RPMI7951 (cell line): ENCODE data around the gene ACTL8. TPM values are rescaled to one million over a fixed set of nuclear protein-coding genes. Genes with fewer than 3 reads are reported as not detected.
A peak's percentile ranks its signal among the peaks of the same experiment; 100 is the strongest.

Experiments
- DNase-seq: peaks from one replicate; pipeline ENCODE4 v3.0.0-alpha.2; 2012; ENCODE audit warnings: low read depth
- total RNA-seq: library from RNA; depleted of rRNA; stranded (reverse); fragments of >200 nt; shearing (Covaris generic); gene quantifications from 2 replicates; pipeline ENCODE4 v1.2.3, GENCODE V29; 2014; rRNA removed

ACTL8 gene, protein sequence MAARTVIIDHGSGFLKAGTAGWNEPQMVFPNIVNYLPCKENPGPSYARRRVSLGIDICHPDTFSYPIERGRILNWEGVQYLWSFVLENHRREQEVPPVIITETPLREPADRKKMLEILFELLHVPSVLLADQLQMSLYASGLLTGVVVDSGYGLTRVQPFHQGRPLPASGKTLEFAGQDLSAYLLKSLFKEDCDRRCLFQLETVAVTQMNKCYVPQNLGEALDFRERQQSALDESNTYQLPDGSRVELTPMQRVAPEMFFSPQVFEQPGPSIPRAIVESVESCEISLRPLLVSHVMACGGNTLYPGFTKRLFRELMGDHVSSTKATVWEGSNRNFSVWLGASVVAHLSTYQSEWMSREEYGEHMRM
- total RNA-seq, result 0.20 and 0.48 TPM in 2 replicates

DNA sequence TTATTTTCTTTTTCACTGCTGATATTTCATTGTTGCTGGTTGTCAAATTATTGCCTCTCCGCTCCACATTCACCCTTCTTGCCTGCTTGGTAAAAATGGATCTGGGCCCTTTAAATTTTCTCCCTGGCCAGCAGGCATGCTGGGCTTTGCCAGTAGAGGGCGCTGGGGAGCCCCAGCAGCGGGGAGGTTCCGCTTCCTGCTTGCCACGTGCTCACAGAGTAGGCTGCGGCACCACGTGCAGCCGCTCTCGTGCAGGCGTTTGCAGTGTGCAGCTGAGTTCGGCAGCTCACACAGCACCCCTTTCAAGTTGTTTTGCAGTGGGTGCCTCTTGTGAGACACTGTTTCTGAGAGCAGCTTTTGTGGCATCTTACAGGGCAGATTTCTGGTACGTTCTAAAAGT is at the start of gene ACTL8:
ACTL8 (plus strand) TSS at position 214 of the 400 bp plus-strand sequence. CDS start 67,676 bp downstream, outside the sequence.
- DNase-seq, result no peak

DNA sequence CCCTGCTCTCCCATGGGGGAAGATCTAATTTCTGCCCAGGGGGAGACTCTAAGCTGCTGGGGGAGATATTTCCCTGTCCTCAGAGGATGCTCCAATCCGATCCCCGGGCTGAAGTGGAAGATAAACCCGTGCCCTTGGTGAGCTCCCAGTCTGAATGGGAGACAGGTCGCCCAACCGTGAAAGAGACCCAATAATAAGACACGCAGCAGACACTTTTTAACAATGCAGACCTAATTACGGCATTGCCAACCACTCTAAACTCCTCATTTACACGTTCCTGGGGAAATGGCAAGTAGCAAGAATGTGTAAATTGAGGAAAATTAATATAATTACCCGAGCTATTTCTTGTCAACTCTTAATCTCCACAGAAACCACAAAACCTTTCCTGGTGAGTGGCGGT is 48.7 kb upstream of the ACTL8 start:
- no peak for DNase-seq

DNA sequence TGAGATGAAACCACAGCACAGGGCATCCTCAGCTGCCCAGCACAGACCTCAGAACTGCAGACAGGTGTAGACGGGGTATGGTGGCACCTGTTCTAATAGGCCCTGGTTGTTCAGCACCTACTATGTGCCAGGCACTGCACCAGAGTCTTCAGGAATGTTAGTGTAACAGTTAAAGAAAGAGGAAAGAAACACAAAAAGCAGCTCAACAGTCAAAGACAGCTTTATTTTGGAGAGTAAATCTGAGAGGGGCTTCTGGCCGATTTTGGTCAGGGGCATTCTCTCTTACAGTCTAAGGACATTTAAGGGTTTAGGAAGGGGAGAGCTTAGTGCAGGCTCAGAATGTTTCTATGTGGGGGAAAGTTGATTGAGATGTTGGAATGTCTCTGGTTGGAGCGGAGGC is 45.2 kb upstream of the ACTL8 start:
- DNase-seq, result no peak

DNA sequence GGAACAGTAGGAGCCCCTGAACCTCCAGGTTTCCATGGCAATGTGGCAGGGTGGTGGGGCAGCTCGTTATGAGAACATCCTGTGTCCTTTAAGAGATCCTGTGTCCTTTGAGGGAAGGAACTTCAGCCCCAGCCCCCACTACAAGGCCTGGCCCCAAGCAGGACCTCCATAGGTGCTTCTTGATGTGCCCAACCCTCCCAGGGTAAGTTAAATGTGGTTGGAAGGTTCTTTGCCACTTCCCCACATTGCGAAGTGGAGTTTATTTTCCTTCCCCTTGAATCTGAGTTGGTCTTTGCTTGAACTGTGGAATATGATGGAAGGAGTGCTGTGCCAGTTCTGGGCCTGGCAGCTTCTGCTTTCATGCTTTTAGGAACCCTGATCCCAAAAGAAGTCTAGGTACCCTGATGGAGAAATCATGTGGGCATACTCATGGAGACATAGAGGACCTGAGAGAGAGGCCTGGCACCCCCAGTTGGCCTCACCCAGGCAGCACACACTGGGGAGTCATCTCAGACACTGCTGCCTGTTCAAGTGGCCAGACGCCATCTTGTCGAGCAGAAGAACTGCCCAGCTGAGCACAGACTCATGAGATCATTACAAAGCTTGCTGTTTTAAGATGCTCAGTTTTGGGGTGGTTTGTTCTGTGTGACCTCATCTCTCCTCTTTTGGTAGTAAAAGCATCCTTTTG is 44.1 kb upstream of the ACTL8 start:
- DNase-seq, result no peak

- DNase-seq, result no peak
These were observed 43.6 kb upstream of the ACTL8 start for GRCh38 chr1:17711577-17711910.

GRCh38 chr1:17711941-17712340 is 43.2 kb upstream of the ACTL8 start:
- DNase-seq, result no peak

DNA sequence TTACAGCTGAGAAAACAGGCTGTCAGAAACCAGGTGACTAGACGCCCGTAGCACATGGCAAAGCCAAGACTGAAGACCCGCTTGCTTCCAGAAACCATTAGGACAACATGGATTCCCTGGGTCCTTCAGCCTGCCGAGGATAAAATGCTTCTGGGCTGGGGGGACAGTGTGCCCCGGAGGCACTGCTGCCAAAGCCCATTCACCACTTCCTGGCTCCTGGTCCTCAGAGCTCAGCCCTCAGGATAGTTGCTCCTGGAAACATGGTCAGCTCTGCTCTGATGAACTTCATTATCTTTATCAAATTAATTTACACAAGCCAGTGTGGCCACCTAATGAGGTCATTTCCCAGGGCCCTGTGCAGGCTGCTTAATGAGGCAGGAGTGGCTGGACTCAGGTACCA is 41.1 kb upstream of the ACTL8 start:
- DNase-seq, result no peak

DNA sequence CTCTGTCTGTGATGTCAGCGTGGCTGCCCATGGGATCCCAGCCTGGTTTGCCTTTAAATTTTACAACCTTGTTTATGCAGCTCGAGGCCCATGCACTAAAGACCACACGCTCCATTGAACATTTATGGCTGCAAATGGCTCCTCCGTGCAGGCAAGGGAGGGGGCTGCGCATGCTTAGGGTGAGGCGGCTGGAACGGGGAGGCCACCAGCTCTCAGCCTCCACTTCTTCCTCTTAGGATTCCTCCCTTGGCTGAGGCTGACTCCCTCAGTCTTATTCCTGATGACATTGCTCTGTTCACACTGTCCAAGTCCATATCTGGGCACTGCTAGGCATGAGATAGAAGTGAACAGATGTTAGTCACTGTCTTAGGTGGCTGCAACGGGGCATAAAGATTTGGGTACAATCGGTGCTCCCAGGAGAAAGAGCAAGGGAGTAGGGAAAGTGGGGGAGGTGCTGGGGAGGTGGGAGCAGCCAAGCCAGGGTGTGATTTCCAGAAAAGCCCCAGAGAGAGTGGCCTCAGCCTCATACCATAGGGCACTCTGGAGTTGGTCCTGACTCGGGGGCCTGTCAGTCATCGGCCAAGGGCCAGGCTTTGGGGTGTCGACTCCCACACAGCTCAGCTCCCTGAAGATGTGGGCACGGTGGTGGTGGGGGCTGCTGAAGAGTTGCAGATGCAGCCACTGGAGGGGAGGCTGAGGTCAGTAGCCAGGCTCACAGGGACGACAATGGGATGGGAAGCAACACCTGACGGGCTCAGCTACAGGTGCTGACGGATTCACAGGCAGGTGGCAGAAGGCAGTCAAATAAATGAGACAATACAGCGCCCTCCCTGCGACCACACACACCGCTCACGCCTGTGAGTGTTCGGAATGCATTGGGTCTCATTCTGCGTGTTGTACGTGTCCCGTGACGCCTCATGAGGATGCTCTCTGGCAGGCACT is 37.3 kb upstream of the ACTL8 start:
- no peak for DNase-seq

- peak; percentile 77 for DNase-seq
These were observed 35.3 kb upstream of the ACTL8 start for GRCh38 chr1:17719874-17720273.

- DNase-seq, result no peak
These were observed 33.7 kb upstream of the ACTL8 start for GRCh38 chr1:17721444-17721843.

DNA sequence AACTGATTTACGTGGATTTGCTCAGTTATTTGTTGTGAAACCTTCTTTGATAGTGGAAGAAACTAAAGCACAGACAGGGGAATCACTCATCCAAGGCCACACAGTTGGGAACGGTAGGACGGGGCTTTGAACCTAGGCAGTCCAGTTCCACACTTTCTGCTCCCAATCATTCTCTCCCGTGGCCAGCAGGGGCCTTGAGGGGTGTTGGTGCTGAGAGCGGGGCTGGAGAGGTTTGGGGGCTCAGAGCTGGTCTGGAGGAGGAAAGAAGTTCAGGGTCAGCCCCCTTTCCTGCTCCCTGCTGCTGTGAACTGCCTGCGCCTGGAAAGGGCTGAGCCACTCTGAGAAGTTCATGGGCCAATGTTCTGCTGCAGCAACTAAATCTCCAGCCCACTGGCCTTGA is 31.4 kb upstream of the ACTL8 start:
- no peak for DNase-seq

GRCh38 chr1:17724150-17724549 is 31.0 kb upstream of the ACTL8 start:
- DNase-seq, result no peak

DNA sequence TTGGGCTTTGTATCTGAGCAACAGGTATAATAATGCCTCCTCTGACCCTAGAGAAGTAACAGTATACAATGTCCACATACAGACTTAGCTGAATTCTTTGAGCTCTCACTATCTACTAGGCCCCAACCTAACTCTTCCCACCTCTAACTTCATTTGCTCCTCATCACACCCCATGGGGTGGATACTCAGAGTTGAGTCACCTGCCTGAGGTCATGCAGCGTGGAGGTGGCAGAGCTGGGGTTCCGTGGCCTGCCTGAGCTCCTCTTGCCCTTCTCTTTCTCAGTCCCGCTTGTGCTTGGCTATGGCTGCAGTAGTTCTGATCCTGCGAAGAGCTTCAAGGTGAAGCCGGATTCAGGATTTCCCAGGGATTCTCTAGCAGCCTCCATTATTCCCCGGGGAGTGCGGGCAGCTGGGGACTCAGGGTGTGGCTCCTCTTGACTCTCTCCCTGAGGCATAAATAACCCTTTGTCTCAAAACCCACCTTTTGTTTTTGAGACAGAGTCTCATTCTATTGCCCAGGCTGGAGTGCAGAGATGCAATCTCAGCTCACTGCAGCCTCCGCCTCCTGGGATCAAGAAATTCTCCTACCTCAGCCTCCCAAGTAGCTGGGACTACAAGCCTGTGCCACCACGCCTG is 29.9 kb upstream of the ACTL8 start:
- DNase-seq, result peak; percentile 15

GRCh38 chr1:17725811-17726582 is 29.1 kb upstream of the ACTL8 start:
- DNase-seq, result no peak

- DNase-seq, result no peak
These were observed 26.9 kb upstream of the ACTL8 start for GRCh38 chr1:17728123-17728712.

DNA sequence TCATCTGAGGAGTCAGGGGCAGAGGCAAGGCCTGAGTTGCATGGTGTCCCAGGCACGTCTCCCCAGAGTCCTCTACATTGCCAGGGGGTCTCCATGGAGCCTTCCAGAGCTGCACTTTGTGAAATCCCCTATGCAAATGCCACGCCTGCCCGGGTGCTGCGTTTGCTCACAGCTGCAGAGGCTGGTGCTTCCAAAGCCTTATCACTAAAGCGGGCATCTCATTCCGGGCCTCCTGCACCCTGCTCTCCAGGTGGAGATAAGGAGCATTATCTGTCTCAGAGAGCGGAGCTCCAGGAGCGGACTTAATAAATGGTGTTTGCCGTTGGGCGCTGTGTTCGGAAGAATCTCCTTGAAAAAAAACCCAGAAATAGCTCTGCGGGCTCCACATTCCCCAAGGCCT is 25.9 kb upstream of the ACTL8 start:
- DNase-seq, result no peak

DNA sequence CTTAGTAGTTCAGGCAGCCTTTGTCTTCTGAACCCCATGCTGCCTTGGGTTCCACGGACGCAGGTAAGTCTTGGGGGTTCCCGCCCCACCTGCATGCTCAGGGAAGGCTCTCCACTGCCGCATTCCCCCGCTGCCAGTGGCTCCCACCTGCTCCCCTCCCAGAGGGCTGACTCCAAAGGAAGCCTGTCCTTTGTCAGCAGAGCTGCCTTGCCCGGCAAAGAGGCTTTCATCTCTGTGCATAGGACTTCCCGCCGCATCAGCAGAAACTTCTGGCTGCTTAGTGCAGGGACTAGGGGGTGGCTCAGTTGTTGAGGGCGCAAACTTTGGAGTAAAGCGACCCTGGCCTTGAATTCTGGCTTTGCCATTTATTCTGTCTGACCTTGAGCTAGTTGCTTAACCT is 25.2 kb upstream of the ACTL8 start:
- no peak for DNase-seq

DNA sequence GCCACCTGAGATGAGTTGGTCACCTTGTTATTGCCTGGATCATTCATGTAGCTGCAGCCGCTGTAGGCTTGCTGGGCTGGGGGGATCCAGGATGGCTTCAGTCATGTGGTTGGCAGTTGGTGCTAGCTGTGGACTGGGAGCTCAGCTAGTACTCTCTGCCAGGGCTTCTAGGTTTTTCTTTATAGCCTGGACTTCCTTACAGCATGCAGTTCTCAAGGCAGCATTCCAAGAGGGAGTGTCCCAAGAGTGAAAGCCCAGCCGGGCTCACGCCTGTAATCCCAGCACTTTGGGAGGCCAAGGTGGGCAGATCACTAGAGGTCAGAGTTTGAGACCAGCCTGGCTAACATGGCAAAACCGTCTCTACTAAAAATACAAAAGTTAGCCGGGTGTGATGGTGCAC is 23.7 kb upstream of the ACTL8 start:
- no peak for DNase-seq

DNA sequence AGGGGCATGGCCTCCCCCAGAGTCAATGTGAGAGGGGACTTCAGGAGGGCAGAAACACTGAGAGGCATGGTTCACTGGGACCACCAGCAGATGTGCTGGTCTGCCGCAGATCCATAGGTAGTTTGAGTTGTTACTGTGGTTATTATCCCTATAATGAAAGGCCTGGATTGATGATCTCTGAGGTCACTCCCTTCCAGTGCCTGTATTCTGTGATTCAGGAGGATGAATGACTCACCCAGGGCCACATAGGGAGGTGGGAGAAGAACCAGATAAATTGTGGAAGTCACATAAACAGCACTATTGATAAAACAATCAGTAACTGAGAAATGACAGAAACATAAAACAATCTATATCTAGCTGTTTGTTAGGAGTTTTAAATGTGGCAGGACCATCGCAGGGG is 22.7 kb upstream of the ACTL8 start:
- DNase-seq, result peak; percentile 47

GRCh38 chr1:17733661-17734060 is 21.5 kb upstream of the ACTL8 start:
- DNase-seq, result no peak

DNA sequence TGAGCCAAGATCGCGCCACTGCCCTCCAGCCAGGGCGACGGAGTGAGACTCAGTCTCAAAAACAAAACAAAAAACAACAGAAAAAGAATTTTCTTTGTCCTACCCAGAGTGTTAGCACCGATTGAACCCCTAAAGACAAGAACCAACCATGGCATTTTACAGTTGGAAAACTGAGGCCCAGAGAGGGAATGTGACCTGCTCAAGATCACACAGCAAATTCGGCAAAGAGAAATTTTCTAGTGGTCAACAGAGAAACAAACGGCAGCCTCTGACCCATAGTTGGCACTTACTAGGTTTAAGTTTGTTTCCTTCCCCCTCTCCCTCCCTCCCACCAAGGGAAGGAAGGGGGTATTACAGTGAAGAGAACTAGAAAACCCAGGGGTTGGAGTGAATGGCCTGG is 20.5 kb upstream of the ACTL8 start:
- DNase-seq, result no peak
